ENCODE results near the gene OGA. TPM values are rescaled to one million over a fixed set of nuclear protein-coding genes. Genes with fewer than 3 reads are reported as not detected.

OGA gene
- total RNA-seq, 1 experiment from 2014 or later: 41.7 TPM

GRCh38 chr10:101775273-101776160 is 42.7 kb downstream of the OGA start, which contains the start of gene FGF8:
Gene FGF8, minus strand, starts transcription at chr10:101776114. Its CDS starts 214 bp downstream, at chr10:101775900.
- DNase-seq (ENCODE audit: low read depth): no peak

GRCh38 chr10:101774589-101775272 is 43.5 kb downstream of the OGA start:
- no peak for DNase-seq (ENCODE audit: low read depth)

GRCh38 chr10:101773923-101774588 is 44.2 kb downstream of the OGA start:
- DNase-seq (ENCODE audit: low read depth): no peak

- DNase-seq (ENCODE audit: low read depth): no peak
These were observed 45.1 kb downstream of the OGA start for GRCh38 chr10:101772895-101773761.

- DNase-seq (ENCODE audit: low read depth): no peak
These were observed 46.0 kb downstream of the OGA start for GRCh38 chr10:101772017-101772894.

GRCh38 chr10:101771380-101771779 is 46.9 kb downstream of the OGA start:
- DNase-seq (ENCODE audit: low read depth): no peak

- DNase-seq (ENCODE audit: low read depth): no peak
These were observed 47.7 kb downstream of the OGA start for GRCh38 chr10:101770331-101771215.

- DNase-seq (ENCODE audit: low read depth): no peak
These were observed 48.6 kb downstream of the OGA start for GRCh38 chr10:101769541-101770180.

GRCh38 chr10:101768791-101769170 is 49.5 kb downstream of the OGA start:
- no peak for DNase-seq (ENCODE audit: low read depth)

- DNase-seq (ENCODE audit: low read depth): no peak
These were observed 50.1 kb downstream of the OGA start for GRCh38 chr10:101767966-101768790.

GRCh38 chr10:101767600-101767945 is 50.7 kb downstream of the OGA start:
- no peak for DNase-seq (ENCODE audit: low read depth)

- no peak for DNase-seq (ENCODE audit: low read depth)
These were observed 51.3 kb downstream of the OGA start for GRCh38 chr10:101766753-101767599.

- DNase-seq (ENCODE audit: low read depth): no peak
These were observed 51.9 kb downstream of the OGA start for GRCh38 chr10:101766306-101766705.

GRCh38 chr10:101763141-101763846 is 55.0 kb downstream of the OGA start:
- DNase-seq (ENCODE audit: low read depth): no peak

GRCh38 chr10:101762736-101763135 is 55.5 kb downstream of the OGA start:
- DNase-seq (ENCODE audit: low read depth): no peak

- no peak for DNase-seq (ENCODE audit: low read depth)
These were observed 57.0 kb downstream of the OGA start for GRCh38 chr10:101761226-101761625.

GRCh38 chr10:101760510-101760909 is 57.7 kb downstream of the OGA start:
- DNase-seq (ENCODE audit: low read depth): no peak

Measured in RPMI7951 (cell line).